ENCODE measurements around the gene CCDC14. TPM values are rescaled to one million over a fixed set of nuclear protein-coding genes. Genes with fewer than 3 reads are reported as not detected.
"Not testable (repeated sequence)": the region's sequence is repeated elsewhere in the genome, so short reads cannot be mapped to it uniquely, and the experiment has no call there.

Gene CCDC14
- total RNA-seq, 1 experiment from 2014 or later, result 30.5 TPM

GRCh38 chr3:123967260-123967659 is 6.2 kb upstream of the CCDC14 start:
- DNase-seq (ENCODE audit: low spot score), result not testable (repeated sequence)

- not testable (repeated sequence) for DNase-seq (ENCODE audit: low spot score)
Observed at GRCh38 chr3:123966799-123967198, 5.8 kb upstream of the CCDC14 start.

GRCh38 chr3:123964793-123965192 is 3.8 kb upstream of the CCDC14 start:
- not testable (repeated sequence) for DNase-seq (ENCODE audit: low spot score)

- no peak for DNase-seq (ENCODE audit: low spot score)
Observed at GRCh38 chr3:123961508-123961856, 453 bp upstream of the CCDC14 start.

- DNase-seq (ENCODE audit: low spot score), result no peak
Observed at GRCh38 chr3:123953735-123954134, 7.3 kb downstream of the CCDC14 start.

GRCh38 chr3:123952844-123953520 is 8.0 kb downstream of the CCDC14 start:
- DNase-seq (ENCODE audit: low spot score), result no peak

- no peak for DNase-seq (ENCODE audit: low spot score)
Observed at GRCh38 chr3:123951522-123952447, 9.2 kb downstream of the CCDC14 start.

- no peak for DNase-seq (ENCODE audit: low spot score)
Observed at GRCh38 chr3:123949641-123950040, 11.4 kb downstream of the CCDC14 start.

- DNase-seq (ENCODE audit: low spot score), result no peak
Observed at GRCh38 chr3:123948449-123948848, 12.6 kb downstream of the CCDC14 start.

GRCh38 chr3:123947482-123947881 is 13.5 kb downstream of the CCDC14 start:
- no peak for DNase-seq (ENCODE audit: low spot score)

- no peak for DNase-seq (ENCODE audit: low spot score)
Observed at GRCh38 chr3:123941542-123941941, 19.5 kb downstream of the CCDC14 start.

GRCh38 chr3:123941121-123941520 is 19.9 kb downstream of the CCDC14 start:
- DNase-seq (ENCODE audit: low spot score), result no peak

- DNase-seq (ENCODE audit: low spot score), result no peak
Observed at GRCh38 chr3:123939706-123940105, 21.3 kb downstream of the CCDC14 start.

- DNase-seq (ENCODE audit: low spot score), result no peak
Observed at GRCh38 chr3:123936400-123936799, 24.6 kb downstream of the CCDC14 start.

- DNase-seq (ENCODE audit: low spot score), result no peak
Observed at GRCh38 chr3:123935830-123936229, 25.2 kb downstream of the CCDC14 start.

GRCh38 chr3:123934250-123934649 is 26.8 kb downstream of the CCDC14 start:
- DNase-seq (ENCODE audit: low spot score), result no peak

- no peak for DNase-seq (ENCODE audit: low spot score)
Observed at GRCh38 chr3:123930445-123930844, 30.6 kb downstream of the CCDC14 start.

- no peak for DNase-seq (ENCODE audit: low spot score)
Observed at GRCh38 chr3:123929325-123929724, 31.7 kb downstream of the CCDC14 start.

GRCh38 chr3:123926396-123926795 is 34.6 kb downstream of the CCDC14 start:
- no peak for DNase-seq (ENCODE audit: low spot score)

- DNase-seq (ENCODE audit: low spot score), result no peak
Observed at GRCh38 chr3:123920868-123921267, 40.2 kb downstream of the CCDC14 start.

GRCh38 chr3:123920383-123920782 is 40.6 kb downstream of the CCDC14 start:
- no peak for DNase-seq (ENCODE audit: low spot score)

GRCh38 chr3:123919353-123919752 is 41.7 kb downstream of the CCDC14 start:
- DNase-seq (ENCODE audit: low spot score), result no peak

GRCh38 chr3:123914829-123915228 is 46.2 kb downstream of the CCDC14 start:
- DNase-seq (ENCODE audit: low spot score), result no peak

All from HT-29 (cell line).